Natural killer cell (primary cell): ENCODE results near the gene MRPL41. TPM values are rescaled to one million over a fixed set of nuclear protein-coding genes. Genes with fewer than 3 reads are reported as not detected.

ENCODE experiments used
- ATAC-seq, 3 donors: fragments of 150-1000 bp in 2 of 3; fragments of 200-7000 bp in 1 of 3; cut with Tn5 transposase; 1 replicate in 1 of 3; 2 replicates in 2 of 3; pipeline ENCODE4 v1.10.0; 2021; ENCODE audit warnings: mild to moderate bottlenecking in 2 of 3, moderate library complexity in 2 of 3
- DNase-seq, 2 donors: peaks; one replicate each; pipeline versions ENCODE4 v3.0.0 to v3.0.0-alpha.2; 2013 to 2021; ENCODE audit warnings: mixed read lengths in 1 of 2
- H3K27ac ChIP-seq: one replicate; pipeline ENCODE4 v1.5.1; 2013; ENCODE audit warnings: mild to moderate bottlenecking, low read length
- H3K27me3 ChIP-seq: one replicate; pipeline ENCODE4 v1.6.1; 2013; ENCODE audit warnings: low read length; ENCODE audit not compliant: control insufficient read depth, insufficient read depth
- H3K36me3 ChIP-seq: one replicate; pipeline ENCODE4 v1.6.1; 2013; ENCODE audit warnings: low read length; ENCODE audit not compliant: control insufficient read depth, insufficient read depth
- H3K4me1 ChIP-seq: one replicate; pipeline ENCODE4 v1.6.1; 2013; ENCODE audit warnings: low read length; ENCODE audit not compliant: control insufficient read depth, insufficient read depth
- H3K4me3 ChIP-seq: one replicate; pipeline ENCODE4 v1.5.1; 2013; ENCODE audit warnings: low read length
- H3K9me3 ChIP-seq: one replicate; pipeline ENCODE4 v1.6.1; 2013; ENCODE audit warnings: low read length; ENCODE audit not compliant: control insufficient read depth, insufficient read depth
- H3K27ac Mint-ChIP-seq, 2 donors: one replicate each; pipeline ENCODE4 v1.8.0; 2022; ENCODE audit warnings: mild to moderate bottlenecking in 2 of 2, mixed read lengths in 2 of 2, moderate library complexity in 1 of 2
- H3K27me3 Mint-ChIP-seq, 2 donors: one replicate each; pipeline ENCODE4 v1.8.0; 2022; ENCODE audit warnings: low read depth in 2 of 2, mixed read lengths in 2 of 2
- H3K36me3 Mint-ChIP-seq: one replicate; pipeline ENCODE4 v1.8.0; 2022; ENCODE audit warnings: mixed read lengths
- H3K4me1 Mint-ChIP-seq, 2 donors: one replicate each; pipeline ENCODE4 v1.8.0; 2022; ENCODE audit warnings: mixed read lengths in 2 of 2
- H3K4me3 Mint-ChIP-seq: one replicate; pipeline ENCODE4 v1.8.0; 2022; ENCODE audit warnings: mild to moderate bottlenecking, moderate library complexity, mixed read lengths
- H3K9me3 Mint-ChIP-seq, 2 donors: one replicate each; pipeline ENCODE4 v1.8.0; 2022; ENCODE audit warnings: mixed read lengths in 2 of 2
- WGBS: methylation state at CpG from one replicate; pipeline ENCODE4 v1.1.7; 2013; ENCODE audit warnings: missing lambda C conversion rate; ENCODE audit not compliant: insufficient coverage; 5-methylcytosine and 5-hydroxymethylcytosine counted together
- intact Hi-C: fragments of 100-400 bp; cut with micrococcal nuclease; formaldehyde crosslinking; loops from one replicate; pipeline ENCODE4 v1.14.2; 2022
- total RNA-seq, 4 donors: library from RNA; stranded (reverse); fragments of 120-200 nt in 1 of 4; gene quantifications; one replicate each; pipeline versions ENCODE4 v1.2.3 to v1.2.4, GENCODE V29; 2013 to 2022
- TF ChIP-seq, protein P1 (sequence below): fragments of 200-600 bp; IDR thresholded peaks from one replicate; pipeline ENCODE4 v1.8.0; 2022; ENCODE audit warnings: antibody characterized with exemption

Gene MRPL41
- total RNA-seq, 3 donors from 2014 or later (not counting 1 experiment from before 2014, with no cell fraction given) = 11.5 to 17.9 (median 16.8) TPM

DNA sequence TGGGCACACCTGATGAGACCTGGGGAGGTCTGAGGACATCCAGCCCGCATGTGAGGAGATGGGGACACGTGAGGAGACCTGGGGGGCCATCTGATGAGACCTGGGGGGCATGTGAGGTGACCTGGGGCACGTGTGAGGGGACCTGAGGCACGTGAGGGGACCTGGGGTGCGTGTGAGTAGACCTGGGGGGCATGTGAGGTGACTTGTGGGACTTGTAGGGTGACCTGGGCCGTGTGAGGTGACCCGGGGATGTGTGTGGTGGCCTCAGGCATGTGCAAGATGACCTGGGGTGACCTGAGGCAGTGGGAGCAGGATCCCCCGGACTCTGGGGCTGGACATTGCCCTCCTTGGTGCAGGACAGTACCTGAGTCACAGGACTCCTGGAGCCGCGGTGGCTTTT lies 32.1 kb upstream of the MRPL41 start:
- no peak overlapping the region for H3K27ac Mint-ChIP-seq
- no peaks in the 10 kb centered on the region for H3K36me3 Mint-ChIP-seq
- 82% methylated on average over 10 of the region's 10 CpGs for WGBS
- H3K4me3 Mint-ChIP-seq = peak overlapping the region; percentile 17
- Histone ChIP-seq H3K9me3 (no peaks in the 10 kb centered on the region), H3K4me1 (peaks cover 30% of the 10 kb centered on the region), H3K27ac (no peak overlapping the region), H3K27me3 (no peaks in the 10 kb centered on the region), H3K36me3 (no peaks in the 10 kb centered on the region), H3K4me3 (no peak overlapping the region)
- H3K27me3 Mint-ChIP-seq = no peaks in the 10 kb centered on the region
- TF ChIP-seq, protein P1, sequence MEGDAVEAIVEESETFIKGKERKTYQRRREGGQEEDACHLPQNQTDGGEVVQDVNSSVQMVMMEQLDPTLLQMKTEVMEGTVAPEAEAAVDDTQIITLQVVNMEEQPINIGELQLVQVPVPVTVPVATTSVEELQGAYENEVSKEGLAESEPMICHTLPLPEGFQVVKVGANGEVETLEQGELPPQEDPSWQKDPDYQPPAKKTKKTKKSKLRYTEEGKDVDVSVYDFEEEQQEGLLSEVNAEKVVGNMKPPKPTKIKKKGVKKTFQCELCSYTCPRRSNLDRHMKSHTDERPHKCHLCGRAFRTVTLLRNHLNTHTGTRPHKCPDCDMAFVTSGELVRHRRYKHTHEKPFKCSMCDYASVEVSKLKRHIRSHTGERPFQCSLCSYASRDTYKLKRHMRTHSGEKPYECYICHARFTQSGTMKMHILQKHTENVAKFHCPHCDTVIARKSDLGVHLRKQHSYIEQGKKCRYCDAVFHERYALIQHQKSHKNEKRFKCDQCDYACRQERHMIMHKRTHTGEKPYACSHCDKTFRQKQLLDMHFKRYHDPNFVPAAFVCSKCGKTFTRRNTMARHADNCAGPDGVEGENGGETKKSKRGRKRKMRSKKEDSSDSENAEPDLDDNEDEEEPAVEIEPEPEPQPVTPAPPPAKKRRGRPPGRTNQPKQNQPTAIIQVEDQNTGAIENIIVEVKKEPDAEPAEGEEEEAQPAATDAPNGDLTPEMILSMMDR = no peak
- H3K9me3 Mint-ChIP-seq = no peaks in the 10 kb centered on the region
- H3K4me1 Mint-ChIP-seq = peaks cover 9 to 12% of the 10 kb centered on the region in 2 donors
- DNase-seq (no peak), ATAC-seq (no peak)
- intact Hi-C loops = no loop called here

DNA sequence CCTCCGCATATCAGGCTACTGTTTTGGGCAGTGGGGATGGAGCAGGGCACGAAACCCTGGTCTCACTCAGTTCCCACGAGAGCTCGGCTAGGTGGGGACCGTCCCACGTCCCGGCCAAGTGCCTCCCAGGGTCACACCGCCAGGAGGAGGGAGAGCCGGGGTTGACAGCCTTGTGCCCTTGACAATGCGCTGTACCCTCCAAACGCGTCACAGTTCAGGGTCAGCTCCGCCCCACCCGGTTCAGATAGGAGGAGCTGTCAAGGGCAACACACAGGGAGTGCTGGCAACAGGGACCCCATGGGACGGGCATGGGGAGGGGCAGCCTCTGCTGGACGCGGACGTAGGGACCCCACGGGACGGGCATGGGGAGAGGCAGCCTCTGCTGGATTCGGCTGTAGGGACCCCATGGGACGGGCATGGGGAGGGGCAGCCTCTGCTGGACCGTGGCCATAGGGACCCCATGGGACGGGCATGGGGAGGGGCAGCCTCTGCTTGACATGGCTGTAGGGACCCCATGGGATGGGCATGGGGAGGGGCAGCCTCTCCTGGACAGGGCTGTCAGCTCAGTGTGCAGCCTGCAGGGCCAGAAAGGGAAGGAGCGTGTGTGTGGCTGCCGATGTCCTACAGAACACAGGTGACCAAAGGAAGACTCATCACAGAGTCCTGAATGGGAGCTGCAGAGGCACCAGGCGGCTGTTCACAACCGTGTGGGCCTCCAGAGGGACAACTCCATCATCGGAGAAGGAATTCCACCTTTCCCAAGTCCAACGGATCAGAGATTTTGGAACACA lies 30.9 kb upstream of the MRPL41 start:
- intact Hi-C loops = loop anchor here (10.0 kb wide), 1 partner anchor 226 kb away; no protein-coding TSS in a partner anchor
- no peak for DNase-seq

DNA sequence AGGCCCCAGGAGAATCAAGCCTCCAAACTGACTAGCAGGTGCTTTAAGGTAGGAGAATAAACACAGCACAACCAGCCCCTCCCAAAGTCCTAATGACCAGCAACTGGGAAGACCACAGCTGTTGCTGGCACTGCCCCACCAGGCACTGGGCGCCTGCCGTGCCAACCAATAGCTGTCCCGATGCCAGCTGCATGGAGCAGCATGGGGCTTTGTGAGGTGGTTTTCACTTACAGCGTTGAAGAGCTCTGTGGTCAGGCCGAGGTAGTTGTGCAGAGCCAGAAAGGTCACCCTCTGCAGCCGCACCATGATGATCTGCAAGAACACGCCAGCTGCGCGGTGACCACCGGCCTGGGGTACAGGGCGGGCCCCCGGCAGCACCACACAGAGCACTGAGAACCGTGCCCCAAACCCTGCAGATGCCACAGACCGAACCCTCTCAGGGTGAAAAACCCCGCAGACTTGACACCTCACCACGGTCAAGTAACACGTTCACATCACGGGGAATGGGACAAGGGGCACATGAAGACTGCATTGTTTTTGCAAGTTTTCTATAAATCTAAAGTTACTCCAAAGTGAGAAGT lies 30.2 kb upstream of the MRPL41 start:
- Mint-ChIP-seq H3K36me3 (no peaks in the 10 kb centered on the region), H3K27ac (peak overlapping the region in 1 of 2 donors; percentile 24), H3K27me3 (no peaks in the 10 kb centered on the region), H3K4me3 (peak overlapping the region; percentile 42), H3K9me3 (no peaks in the 10 kb centered on the region), H3K4me1 (peaks cover 12 to 14% of the 10 kb centered on the region in 2 donors)
- intact Hi-C loops = loop anchor here (10.0 kb wide), 1 partner anchor 227 kb away; no protein-coding TSS in a partner anchor
- Histone ChIP-seq H3K36me3 (no peaks in the 10 kb centered on the region), H3K4me3 (no peak overlapping the region), H3K27ac (no peak overlapping the region), H3K27me3 (no peaks in the 10 kb centered on the region), H3K9me3 (no peaks in the 10 kb centered on the region), H3K4me1 (peaks cover 16% of the 10 kb centered on the region)
- WGBS = 56% methylated on average over 18 of the region's 18 CpGs
- TF ChIP-seq, protein P1 = no peak
- peak; percentile 55 to 75 (median 59) for ATAC-seq
- DNase-seq = no peak

More for the DNA sequence above, 30.9 kb upstream of the MRPL41 start:
- no peaks in the 10 kb centered on the region for H3K27me3 Mint-ChIP-seq
- Histone ChIP-seq H3K9me3 (no peaks in the 10 kb centered on the region), H3K27ac (no peak overlapping the region), H3K4me1 (peaks cover 21% of the 10 kb centered on the region), H3K4me3 (no peak overlapping the region), H3K27me3 (no peaks in the 10 kb centered on the region), H3K36me3 (no peaks in the 10 kb centered on the region)
- 95% methylated on average over 30 of the region's 30 CpGs for WGBS
- peak overlapping the region in 1 of 2 donors; percentile 24 for H3K27ac Mint-ChIP-seq
- H3K4me1 Mint-ChIP-seq = peaks cover 12 to 14% of the 10 kb centered on the region in 2 donors
- peak overlapping the region; percentile 42 for H3K4me3 Mint-ChIP-seq
- ATAC-seq = no peak
- TF ChIP-seq, protein P1 = no peak
- H3K36me3 Mint-ChIP-seq = no peaks in the 10 kb centered on the region
- H3K9me3 Mint-ChIP-seq = no peaks in the 10 kb centered on the region
